PC-3 (cell line): ENCODE measurements around the gene ITFG2. TPM values are rescaled to one million over a fixed set of nuclear protein-coding genes. Genes with fewer than 3 reads are reported as not detected.

Experiments used
- ATAC-seq: fragments of 200-7000 bp; cut with Tn5 transposase; 2 replicates; pipeline ENCODE4 v1.9.1; 2020; ENCODE audit warnings: mild to moderate bottlenecking, moderate library complexity
- BruUV-seq: library from RNA; stranded (reverse); fragments of 400-500 nt; replicated peaks from 2 replicates; lab custom pipeline; 2021; lab: Mats Ljungman, UMichigan
- CTCF ChIA-PET: fragments of 300-600 bp; sonication (Branson Sonifier 250); formaldehyde crosslinking; loops from one replicate; lab custom pipeline; 2022; ENCODE audit warnings: antibody characterized with exemption; lab: Charles Lee
- POLR2A ChIA-PET: fragments of 300-600 bp; sonication (Branson Sonifier 250); formaldehyde crosslinking; loops from one replicate; lab custom pipeline; 2022; ENCODE audit warnings: antibody characterized with exemption; ENCODE audit not compliant: unreplicated experiment; lab: Charles Lee
- DNase-seq: peaks from one replicate; pipeline ENCODE4 v3.0.0-alpha.2; 2015
- H2AFZ ChIP-seq: fragments of 300-600 bp; sonication (generic); 2 replicates; pipeline ENCODE4 v1.6.0; 2016; ENCODE audit warnings: antibody characterized with exemption, low read length
- H3F3A ChIP-seq: fragments of 300-600 bp; sonication (generic); one replicate; pipeline ENCODE4 v1.6.0; 2017; ENCODE audit warnings: antibody characterized with exemption, low read length, control low read depth, mild to moderate bottlenecking; ENCODE audit not compliant: unreplicated experiment
- H3K27ac ChIP-seq: fragments of 300-600 bp; sonication (generic); 2 replicates; pipeline ENCODE4 v1.5.1; 2016; ENCODE audit warnings: mild to moderate bottlenecking, low read length
- H3K27me3 ChIP-seq: fragments of 300-600 bp; sonication (generic); 2 replicates; pipeline ENCODE4 v1.6.1; 2016; ENCODE audit warnings: low read length, mixed read lengths
- H3K36me3 ChIP-seq: fragments of 300-600 bp; sonication (generic); 2 replicates; pipeline ENCODE4 v1.6.1; 2016; ENCODE audit warnings: low read depth, mixed run types, low read length, mixed read lengths
- H3K4me1 ChIP-seq: fragments of 300-600 bp; sonication (generic); 2 replicates; pipeline ENCODE4 v1.5.1; 2016; ENCODE audit warnings: low read length; ENCODE audit not compliant: insufficient read depth
- H3K4me2 ChIP-seq: fragments of 300-600 bp; sonication (generic); 2 replicates; pipeline ENCODE4 v1.6.0; 2016; ENCODE audit warnings: low read length
- H3K4me3 ChIP-seq: fragments of 300-600 bp; sonication (generic); 2 replicates; pipeline ENCODE4 v1.5.1; 2016; ENCODE audit warnings: mild to moderate bottlenecking, low read length, mixed read lengths
- H3K79me2 ChIP-seq: fragments of 300-600 bp; sonication (generic); 2 replicates; pipeline ENCODE4 v1.6.1; 2017; ENCODE audit warnings: low read length, mixed read lengths
- H3K9ac ChIP-seq: fragments of 300-600 bp; sonication (generic); 2 replicates; pipeline ENCODE4 v1.6.0; 2016; ENCODE audit warnings: mild to moderate bottlenecking, low read length
- H3K9me2 ChIP-seq: fragments of 300-600 bp; sonication (generic); replicated peaks from 2 replicates; pipeline ENCODE4 v1.6.1; 2016; ENCODE audit warnings: mixed run types, low read length, mixed read lengths
- H3K9me3 ChIP-seq: fragments of 300-600 bp; sonication (generic); 2 replicates; pipeline ENCODE4 v1.6.1; 2016; ENCODE audit warnings: low read length, mixed read lengths
- H4K20me1 ChIP-seq: fragments of 300-600 bp; sonication (generic); 2 replicates; pipeline ENCODE4 v1.6.1; 2016; ENCODE audit warnings: low read length, mixed read lengths
- CTCF ChIP-seq: fragments of 300-600 bp; sonication (generic); conservative IDR thresholded peaks from 2 replicates; pipeline ENCODE4 v1.5.1; 2017; ENCODE audit warnings: antibody characterized with exemption, low read depth, mild to moderate bottlenecking, low read length
- EZH2 ChIP-seq: fragments of 300-600 bp; sonication (generic); IDR thresholded peaks from one replicate; pipeline ENCODE4 v1.6.1; 2017; ENCODE audit warnings: antibody characterized with exemption, mild to moderate bottlenecking, low read length; ENCODE audit not compliant: unreplicated experiment
- EZH2phosphoT487 ChIP-seq: fragments of 300-600 bp; sonication (generic); IDR thresholded peaks from 2 replicates; pipeline ENCODE4 v1.6.1; 2018; ENCODE audit warnings: mild to moderate bottlenecking, antibody characterized with exemption, low read length, borderline replicate concordance
- intact Hi-C: fragments of 100-400 bp; cut with micrococcal nuclease; formaldehyde crosslinking; loops from 2 replicates; pipeline ENCODE4 v1.9.0; 2023
- total RNA-seq: library from RNA; depleted of rRNA; stranded (reverse); fragments of >200 nt; gene quantifications from 2 replicates; pipeline ENCODE4 v1.2.3, GENCODE V29; 2014

Gene ITFG2
- total RNA-seq, 1 experiment from 2014 or later: 12.8 TPM

GRCh38 chr12:2826721-2827515 lies 14.4 kb downstream of the ITFG2 start:
- H3K79me2 ChIP-seq: no peaks in the 10 kb centered on the region
- H3K36me3 ChIP-seq: peaks cover 7% of the 10 kb centered on the region; the same call in 1 of the 2 replicates
- no peak for DNase-seq
- H3K9me3 ChIP-seq: no peaks in the 10 kb centered on the region
- no peaks in the 10 kb centered on the region for H3K9me2 ChIP-seq
- no peaks in the 10 kb centered on the region for H3F3A ChIP-seq
- H3K4me1 ChIP-seq: no peaks in the 10 kb centered on the region
- no peak overlapping the region for H2AFZ ChIP-seq
- ChIA-PET CTCF (no interaction called here), POLR2A (no interaction called here)
- H3K27ac ChIP-seq: no peak overlapping the region
- no peaks in the 10 kb centered on the region for H4K20me1 ChIP-seq
- no peak for ATAC-seq
- intact Hi-C loops: no loop called here
- TF ChIP-seq CTCF (no peak), EZH2phosphoT487 (no peak), EZH2 (no peak)
- no TSS peak for BruUV-seq
- no peak overlapping the region for H3K4me2 ChIP-seq
- no peak overlapping the region for H3K9ac ChIP-seq
- no peaks in the 10 kb centered on the region for H3K27me3 ChIP-seq
- H3K4me3 ChIP-seq: no peak overlapping the region

- no peak for DNase-seq
- Histone ChIP-seq H3K4me1 (no peaks in the 10 kb centered on the region), H3F3A (no peaks in the 10 kb centered on the region), H3K4me3 (no peak overlapping the region), H3K9me2 (no peaks in the 10 kb centered on the region), H4K20me1 (no peaks in the 10 kb centered on the region), H3K79me2 (no peaks in the 10 kb centered on the region), H3K27ac (no peak overlapping the region), H2AFZ (no peak overlapping the region), H3K36me3 (peaks cover 7% of the 10 kb centered on the region; the same call in 1 of the 2 replicates), H3K27me3 (no peaks in the 10 kb centered on the region), H3K4me2 (no peak overlapping the region), H3K9ac (no peak overlapping the region), H3K9me3 (no peaks in the 10 kb centered on the region)
- ChIA-PET POLR2A (no interaction called here), CTCF (no interaction called here)
- intact Hi-C loops: no loop called here
- TF ChIP-seq CTCF (no peak), EZH2phosphoT487 (no peak), EZH2 (no peak)
- no TSS peak for BruUV-seq
- ATAC-seq: no peak
Measured at GRCh38 chr12:2829275-2829674, 16.8 kb downstream of the ITFG2 start.

- no peaks in the 10 kb centered on the region for H3K79me2 ChIP-seq
- H3K9ac ChIP-seq: no peak overlapping the region
- POLR2A ChIA-PET: interaction anchor here (0.6 to 0.7 kb wide), 2 partner anchors 44 to 59 kb away, joined by 3 to 5 read pairs; partner anchors contain the start of genes FOXM1 and RHNO1
- no peaks in the 10 kb centered on the region for H3K4me1 ChIP-seq
- no peaks in the 10 kb centered on the region for H3K9me2 ChIP-seq
- H3K4me3 ChIP-seq: no peak overlapping the region
- no peaks in the 10 kb centered on the region for H3K9me3 ChIP-seq
- no peaks in the 10 kb centered on the region for H3F3A ChIP-seq
- BruUV-seq: no TSS peak
- H3K27ac ChIP-seq: no peak overlapping the region
- TF ChIP-seq CTCF (no peak), EZH2 (no peak), EZH2phosphoT487 (no peak)
- H3K4me2 ChIP-seq: no peak overlapping the region
- H2AFZ ChIP-seq: no peak overlapping the region
- intact Hi-C loops: no loop called here
- H3K36me3 ChIP-seq: no peaks in the 10 kb centered on the region
- no peaks in the 10 kb centered on the region for H3K27me3 ChIP-seq
- H4K20me1 ChIP-seq: no peaks in the 10 kb centered on the region
- DNase-seq: no peak
- CTCF ChIA-PET: no interaction called here
- no peak for ATAC-seq
Measured at GRCh38 chr12:2832550-2833127, 20.2 kb downstream of the ITFG2 start.
